HG03135 (cell line): ENCODE measurements around the gene SERPINA5.

Experiments used
- ATAC-seq: cut with Tn5 transposase; IDR thresholded peaks from one replicate; pipeline ENCODE4 v1.9.1; 2021; ENCODE audit warnings: mild to moderate bottlenecking, moderate library complexity; ENCODE audit not compliant: unreplicated experiment

SERPINA5 gene, protein sequence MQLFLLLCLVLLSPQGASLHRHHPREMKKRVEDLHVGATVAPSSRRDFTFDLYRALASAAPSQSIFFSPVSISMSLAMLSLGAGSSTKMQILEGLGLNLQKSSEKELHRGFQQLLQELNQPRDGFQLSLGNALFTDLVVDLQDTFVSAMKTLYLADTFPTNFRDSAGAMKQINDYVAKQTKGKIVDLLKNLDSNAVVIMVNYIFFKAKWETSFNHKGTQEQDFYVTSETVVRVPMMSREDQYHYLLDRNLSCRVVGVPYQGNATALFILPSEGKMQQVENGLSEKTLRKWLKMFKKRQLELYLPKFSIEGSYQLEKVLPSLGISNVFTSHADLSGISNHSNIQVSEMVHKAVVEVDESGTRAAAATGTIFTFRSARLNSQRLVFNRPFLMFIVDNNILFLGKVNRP

DNA sequence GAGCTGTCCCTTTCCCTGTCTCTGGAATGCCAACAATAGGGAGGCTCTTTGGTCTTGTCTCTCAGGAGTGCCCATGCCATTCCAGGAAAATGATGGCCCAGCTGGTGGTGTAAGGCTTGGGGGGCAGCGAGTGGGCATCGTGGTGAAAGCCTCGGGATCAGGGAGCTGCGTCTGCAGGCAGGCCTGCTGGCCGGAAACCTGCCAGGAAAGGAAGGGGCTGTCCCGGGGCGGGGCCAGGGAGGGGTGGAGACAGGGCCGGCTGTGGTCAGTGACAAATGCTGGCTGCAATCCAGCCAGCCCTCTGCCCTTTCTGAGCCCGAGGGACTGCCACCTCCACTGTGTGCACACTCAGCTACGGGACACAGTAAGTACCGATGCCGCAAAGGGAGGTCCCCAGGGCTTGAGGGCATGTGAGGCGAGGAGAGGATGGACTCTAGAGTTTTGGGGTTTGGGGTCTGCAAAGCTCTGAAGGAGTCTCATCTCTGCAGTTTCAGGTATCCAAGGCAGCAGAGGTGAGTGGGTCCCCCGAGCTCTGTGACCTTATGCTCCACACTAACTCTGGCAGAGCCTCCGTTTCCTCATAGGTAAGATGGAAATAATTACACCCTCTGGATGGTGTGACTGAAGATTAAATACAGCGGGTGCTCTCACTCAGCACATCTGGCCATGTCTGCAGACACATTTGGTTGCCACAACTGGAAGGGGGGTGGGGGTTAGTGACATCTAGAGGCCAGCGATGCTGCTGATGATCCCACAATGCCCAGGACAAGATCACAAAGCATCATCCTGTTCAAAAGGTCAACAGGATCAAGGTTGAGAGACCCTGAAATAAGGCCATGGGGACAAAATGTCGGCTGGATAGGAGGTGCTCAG lies at the start of gene SERPINA5:
SERPINA5 (plus strand) TSS at position 300 of the 873 bp plus-strand sequence. CDS start 5,937 bp downstream, outside the sequence.
- ATAC-seq, result no peak

DNA sequence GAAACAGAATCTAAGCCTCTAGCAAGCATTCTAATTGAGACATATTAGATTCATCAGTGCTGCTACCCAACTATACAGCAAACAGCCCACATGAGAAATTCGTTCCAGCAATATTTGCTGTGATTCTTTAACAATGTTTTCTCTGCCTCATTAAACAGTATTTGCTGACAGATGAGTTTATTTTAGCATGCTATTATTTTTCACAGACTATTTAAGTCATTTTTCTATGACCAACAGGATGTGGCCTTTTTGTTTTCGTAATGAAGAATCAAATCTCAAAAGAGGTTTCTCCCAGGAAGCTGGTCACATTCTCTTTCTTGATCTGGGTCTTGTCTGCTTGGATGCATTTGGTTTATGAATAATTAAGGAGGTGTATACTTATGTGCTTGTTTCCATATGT lies 48.8 kb upstream of the SERPINA5 start:
- ATAC-seq, result no peak

DNA sequence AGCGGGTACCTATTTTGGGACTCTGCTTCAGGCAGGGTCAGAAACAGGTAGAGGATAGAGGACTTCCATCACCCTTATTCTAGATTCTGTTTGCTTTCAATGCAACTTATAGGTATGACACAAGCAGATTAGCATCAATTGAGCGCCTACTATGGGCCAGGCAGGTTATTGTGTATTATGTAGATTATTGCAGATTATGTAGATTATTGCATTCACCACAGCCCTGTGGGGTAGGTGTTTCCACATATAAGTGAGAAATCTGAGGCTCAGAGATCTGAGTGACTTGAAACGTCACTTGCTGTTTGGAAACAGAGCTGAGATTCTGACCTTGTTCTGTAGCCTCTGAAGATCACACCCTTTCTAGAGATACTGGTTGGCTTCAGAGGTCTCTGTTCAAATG lies 45.7 kb upstream of the SERPINA5 start:
- no peak for ATAC-seq

DNA sequence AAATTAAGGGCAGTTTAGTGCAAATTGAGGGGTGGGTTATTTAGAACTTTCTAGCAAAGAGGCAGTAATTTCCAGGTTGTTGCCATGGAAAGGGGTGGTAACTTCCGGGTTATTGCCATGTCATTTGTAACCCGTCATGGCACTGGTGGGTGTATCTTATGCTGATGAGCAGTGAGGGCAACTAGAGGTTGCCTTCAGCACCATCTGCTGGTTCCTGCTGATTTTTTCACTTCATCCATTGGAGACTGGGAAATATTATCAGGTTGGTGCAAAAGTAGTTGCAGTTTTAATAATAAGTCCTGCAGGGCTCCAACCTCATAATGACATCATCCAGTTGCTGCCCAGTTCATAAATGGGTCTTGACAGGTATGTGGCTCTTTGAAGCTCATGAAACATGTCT lies 44.4 kb upstream of the SERPINA5 start:
- no peak for ATAC-seq

DNA sequence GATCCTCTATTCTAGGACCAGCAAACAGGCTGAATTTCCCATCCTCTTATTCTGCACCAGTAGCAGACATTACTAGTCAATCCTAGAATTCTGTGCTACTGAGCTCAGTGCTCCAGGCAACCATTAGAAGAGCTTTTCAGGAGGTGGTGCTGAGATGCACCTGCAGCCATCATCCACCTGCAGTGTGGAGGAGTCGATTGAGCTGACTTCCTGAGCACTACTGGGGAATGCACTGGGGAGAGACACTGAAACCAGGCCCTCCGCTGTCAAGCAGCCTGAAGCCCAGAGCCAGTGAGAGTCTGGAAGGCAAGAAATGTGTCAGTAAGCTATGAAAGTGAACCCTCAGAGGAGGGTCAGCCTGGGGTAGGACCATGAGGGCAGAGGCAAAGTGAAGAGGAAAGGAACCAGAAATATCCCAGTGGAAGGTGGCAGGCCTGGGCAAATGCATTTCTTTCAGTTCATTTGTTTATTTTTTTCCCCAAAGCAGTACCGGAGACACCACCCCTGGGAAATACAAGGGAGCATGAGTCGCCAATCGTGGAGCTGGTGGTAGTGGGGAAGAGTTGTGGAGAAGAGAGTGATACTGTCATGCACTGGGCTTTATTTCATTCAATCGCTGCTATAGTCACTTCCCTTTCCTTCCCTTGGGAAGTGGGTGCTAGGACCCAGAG lies 43.0 kb upstream of the SERPINA5 start:
- ATAC-seq, result no peak

DNA sequence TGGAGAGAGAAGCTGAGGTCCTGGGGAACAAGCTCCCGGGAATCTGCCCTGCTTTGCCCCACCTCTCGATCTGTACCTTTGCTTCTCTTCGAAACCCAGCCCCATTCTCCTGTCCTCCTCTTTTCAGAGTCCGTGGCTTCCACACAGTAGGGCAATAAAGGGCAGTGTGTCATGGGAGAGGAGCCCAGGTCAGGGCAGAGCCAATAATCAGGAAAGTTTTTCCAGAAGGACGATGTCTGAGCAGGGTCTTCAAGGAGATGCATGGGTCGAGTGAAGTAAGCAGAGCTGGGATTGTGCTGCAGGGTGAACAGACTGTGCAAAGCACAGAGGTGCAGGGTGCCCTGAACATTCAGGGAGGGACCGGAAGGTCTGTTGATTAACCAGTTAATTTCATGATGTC lies 42.0 kb upstream of the SERPINA5 start:
- no peak for ATAC-seq

DNA sequence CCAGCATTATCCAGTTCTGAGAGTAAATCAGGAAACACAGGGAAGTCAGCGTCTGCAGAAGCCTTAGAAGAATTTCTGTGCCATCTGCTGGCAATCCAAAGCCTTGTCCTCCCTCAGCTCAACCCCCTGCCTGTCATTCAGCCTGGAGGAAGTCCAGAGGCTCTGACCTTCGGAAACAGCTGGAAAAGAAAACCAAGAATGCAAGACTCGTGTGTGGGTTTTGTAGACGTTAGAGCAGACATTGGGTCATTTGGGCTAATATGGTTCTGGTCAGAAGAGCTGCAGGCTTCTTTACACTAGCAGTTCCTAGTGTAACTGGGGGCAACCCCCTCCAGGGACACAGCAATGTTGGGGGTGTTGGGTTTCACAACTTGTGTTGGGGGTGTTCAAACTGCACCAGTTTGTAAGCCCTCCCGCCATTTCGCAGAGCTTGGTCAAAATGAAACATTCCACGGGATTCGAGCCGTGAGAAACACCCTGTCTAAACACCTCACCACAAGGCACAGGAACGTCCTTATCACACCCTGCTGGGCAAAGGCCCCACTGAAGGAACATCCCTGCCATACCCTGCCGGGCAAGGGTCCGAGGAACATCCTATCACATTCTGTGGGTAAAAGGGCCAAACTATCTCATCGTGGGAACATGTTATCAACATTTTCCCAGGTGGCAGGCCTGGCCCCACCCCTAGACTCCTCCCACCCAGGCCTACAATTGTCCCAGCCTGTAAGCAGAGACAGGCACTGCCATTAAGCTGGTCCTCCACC lies 41.0 kb upstream of the SERPINA5 start:
- no peak for ATAC-seq

DNA sequence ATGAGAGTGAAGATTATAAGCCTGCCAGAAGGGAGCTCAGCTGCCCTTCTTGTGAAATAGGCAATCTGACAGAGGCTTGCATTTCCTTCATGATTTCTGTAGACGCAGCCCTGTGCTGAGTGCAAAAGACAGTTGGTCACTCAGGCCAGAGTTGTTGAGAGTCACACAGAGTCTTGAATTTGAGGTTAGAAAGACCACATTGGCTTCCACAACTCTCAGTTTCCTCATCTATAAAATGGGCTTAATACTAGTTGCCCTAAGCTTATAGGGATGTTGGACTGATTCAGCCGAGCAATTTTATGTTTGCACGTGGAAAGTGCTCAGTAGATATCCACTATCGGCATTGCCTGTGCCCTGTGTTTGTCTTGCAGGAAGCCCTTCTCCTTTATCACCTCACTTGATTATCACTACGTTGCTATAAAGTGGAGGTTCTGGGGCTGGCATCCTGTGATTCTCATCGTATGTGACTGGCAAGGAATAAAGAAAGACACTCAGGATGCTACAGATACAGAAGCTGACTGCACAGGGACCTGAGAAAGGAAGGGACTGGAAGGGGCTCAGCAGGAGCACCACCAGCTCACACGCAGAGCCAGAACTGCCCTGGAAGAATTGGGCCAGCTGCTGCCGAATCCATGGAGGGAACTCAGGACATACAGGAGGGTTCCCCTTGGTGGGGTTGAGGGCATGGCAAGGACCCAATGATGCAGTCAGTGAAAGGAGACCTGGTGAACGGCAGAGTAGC lies 39.8 kb upstream of the SERPINA5 start:
- ATAC-seq, result no peak

DNA sequence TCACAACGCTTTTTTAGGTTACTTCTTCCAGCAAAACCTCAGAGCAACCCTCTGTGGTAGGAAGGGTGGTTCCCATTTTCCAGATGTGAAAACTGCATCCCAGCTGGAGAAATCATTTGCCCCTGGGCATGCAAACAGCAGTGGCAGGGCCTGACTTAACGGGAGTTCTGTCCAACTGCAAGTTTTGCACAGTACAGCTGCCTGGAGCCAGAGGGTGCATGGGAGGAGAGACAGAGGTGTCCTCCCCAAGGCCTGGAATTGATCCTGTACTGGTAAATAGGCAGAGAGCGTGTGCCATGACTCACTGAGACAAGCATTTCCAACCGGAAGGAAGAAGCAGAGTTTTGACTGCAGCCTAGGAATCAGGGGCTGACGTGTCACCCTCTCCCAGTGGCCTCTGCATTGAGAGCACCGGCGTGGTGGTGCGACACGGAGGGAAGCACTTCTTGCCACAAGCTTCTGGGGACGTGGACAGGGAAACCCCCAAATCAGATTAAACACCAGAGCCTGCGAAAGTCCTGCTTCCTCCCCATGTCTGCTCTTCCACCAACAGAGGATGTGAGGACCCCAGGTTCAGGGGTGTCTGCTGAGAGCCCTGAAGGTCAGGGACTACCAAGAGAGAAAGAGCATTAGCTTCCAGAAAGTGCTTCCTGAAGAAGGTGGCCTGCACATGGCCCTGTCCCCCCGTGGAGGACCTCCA lies 39.0 kb upstream of the SERPINA5 start:
- ATAC-seq, result no peak

DNA sequence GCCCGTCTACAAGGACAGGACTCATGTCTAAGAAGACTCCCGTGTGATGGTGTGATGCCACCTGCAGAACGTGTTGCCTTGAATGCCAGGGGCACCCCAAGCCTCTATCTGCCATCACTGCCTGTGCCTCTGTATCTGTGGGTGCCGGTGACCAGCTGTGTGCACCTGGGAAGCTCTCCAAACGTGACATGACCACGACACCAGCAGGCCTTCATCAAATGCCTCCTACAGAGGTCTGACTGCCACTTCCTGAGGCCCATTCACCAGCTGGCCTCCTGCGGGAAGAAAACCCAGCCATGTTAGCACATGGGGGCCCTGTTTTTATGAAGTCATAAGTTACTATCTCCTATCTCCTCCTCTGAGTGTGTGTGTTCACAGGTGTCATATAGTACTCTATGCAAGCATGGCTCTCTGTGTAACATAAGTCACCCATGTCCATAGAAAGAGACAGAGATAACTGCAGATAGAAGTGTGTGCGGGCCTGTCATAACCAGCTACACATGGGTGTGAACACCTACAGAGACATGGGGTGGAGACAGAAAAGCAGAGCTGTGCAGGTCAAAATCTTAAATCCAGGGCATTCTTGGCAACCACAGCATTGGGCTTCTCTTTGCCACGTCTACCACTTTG lies 38.3 kb upstream of the SERPINA5 start:
- no peak for ATAC-seq

DNA sequence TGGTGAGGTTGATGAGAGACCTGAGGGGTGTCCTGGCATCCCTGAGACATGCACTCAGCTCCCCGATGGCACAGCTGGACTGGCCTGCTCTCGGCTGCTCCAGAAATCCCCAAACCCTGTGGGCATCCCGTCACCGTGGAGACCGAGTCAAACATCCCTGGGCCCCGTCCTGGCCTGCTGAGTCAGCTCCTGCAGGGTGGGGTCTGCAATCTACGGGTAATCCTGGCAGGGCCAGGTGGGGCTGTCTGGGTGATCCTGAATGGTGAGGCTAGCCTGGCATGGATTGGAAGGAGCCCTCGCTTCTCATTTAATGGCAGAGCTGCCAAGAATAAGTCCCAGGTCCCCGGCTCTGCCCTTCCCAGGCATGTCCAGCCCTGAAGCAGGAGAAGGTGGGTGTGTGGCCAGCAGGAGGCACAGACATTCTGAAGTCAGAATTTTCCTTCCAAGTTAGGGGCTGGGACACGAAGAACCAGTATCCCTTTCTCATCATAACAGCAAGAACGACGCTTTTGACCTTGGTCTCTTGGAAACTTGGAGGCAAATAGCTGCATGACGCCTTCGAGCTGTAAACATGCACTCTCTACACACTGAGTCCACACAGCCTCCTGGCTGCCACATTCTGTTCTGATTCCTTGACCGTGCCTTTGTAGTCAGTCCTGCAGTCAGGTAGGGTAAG lies 37.6 kb upstream of the SERPINA5 start:
- ATAC-seq, result no peak

DNA sequence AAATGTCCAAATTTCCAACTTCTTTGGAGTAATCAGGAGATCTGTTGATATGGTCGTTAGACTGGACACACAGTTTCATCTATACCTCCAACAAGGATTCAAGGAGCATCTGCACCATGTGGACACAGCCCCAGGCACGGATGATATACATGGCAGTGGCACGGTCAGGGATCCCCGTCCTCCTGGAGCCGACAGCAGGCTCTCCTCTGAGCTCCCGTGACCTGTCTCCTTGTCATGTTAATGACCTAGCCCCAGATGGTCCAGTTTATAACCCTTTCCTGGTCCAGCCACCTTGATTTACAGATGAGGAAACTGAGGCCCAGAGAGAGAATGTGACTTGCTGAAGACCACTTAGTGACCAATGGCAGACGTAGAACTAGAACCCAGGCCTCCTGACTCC lies 36.5 kb upstream of the SERPINA5 start:
- no peak for ATAC-seq

DNA sequence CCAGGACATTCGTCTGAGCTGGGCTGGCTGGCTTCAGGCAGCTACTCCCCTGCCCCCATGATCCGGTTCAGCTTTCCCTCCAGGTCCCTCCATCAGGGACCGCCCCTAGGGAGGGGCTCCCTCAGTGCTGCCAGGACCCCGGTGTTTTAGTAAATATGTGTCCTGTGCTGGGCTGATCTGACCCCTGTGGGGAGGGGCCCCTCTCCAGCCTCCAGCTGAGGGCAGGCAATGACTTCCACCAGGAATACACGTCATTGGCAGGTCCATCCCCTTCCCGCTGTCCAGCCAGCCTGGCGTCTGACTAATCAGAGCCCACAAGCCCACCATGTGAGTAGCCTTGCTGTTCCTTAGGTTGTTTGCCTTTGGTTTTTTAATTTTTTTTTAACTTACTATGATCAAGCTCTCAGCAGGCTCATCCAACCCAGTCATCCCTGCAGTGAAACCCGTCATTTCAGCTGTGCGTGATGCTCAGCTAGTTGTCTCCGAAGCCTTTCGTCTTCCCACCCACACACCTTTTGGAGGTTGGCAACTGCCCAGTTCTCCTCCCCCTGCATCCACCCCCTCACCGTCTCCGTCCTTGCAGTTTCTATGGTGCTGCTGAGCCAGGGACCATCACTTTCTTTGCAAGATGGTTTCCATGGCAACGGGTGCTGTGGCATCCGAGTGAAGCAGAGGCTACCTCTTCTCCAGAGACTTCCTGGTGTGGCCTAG lies 35.9 kb upstream of the SERPINA5 start:
- no peak for ATAC-seq

DNA sequence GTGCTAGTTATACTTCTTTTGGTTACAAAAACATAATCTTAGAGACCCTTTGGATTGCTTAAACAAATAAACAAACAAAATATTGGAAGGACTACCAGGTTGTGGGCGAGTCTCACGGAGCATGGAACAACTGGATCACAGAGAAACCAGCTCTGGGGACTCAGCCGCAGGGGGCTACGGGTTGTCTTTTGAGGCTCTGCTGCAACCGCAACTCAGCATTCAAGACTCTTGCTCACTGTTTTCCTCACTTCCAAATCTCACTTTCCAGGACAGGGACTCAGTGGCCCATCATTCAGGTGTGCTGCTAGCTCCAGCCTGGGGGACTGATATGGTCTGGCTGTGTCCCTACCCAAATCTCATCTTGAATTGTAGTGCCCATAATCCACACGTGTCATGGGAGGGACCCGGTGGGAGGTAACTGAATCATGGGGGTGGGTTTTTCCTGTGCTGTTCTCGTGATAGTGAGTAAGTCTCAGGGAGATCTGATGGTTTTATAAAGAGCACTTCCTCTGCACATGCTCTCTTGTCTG lies 34.0 kb upstream of the SERPINA5 start:
- no peak for ATAC-seq

DNA sequence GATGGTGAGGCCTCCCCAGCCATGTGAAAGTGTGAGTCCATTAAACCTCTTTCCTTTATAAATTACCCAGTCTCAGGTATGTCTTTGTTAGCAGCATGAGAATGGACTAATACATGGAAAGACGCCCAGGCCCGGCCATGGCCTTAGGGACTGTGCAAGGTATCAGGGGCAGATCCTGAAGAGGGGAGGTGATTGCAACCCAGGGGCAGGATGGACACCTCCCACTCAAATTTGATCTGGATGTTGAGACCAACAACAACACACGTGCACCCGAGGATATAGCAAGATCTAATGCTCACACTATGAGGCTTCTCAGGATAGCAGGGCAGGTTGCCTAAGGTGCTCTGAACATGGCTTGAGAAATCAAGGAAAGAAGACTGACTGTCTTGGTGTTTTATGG lies 33.5 kb upstream of the SERPINA5 start:
- ATAC-seq, result no peak

DNA sequence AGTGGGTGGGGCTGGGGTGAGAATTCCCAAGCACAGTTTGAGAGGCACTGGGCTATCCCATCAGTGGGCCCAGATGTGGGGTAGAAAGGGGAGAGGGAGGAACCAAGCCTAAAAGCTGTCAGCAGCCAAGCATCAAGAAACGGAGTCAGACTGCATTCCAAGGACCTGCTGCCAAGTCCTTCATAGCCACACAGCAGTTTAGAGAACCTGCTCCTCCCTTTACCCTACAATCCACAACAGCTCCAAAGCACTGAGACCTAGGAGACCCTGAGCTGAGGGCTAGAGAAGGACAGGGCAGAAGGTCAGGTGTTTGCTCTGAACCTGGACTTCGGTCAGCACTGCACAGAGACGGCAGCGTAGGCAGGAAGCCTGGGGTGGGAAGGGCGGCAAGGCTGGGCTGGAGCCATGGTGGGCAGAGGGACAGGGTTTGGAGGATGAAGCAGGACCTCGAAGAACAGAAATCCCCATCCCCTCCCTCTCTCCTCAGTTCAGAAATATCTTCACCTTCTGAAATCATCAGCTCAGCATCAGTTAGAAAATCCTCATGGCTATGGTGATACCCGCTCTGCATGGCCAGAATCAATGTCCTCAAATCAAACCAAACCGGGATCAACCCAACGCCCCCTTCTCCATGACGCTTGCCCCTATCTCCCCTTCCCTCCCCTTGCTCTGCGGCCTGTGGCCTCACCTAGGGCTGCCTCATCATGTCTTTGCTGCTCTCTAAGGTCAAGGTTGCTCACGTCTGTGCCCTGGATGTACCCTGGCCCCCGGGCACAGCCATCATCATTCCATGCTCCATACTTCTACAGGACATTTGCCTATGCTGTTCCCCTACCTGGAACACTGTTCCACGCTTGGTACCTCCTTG lies 32.9 kb upstream of the SERPINA5 start:
- ATAC-seq, result no peak
